ENCODE data around the gene ADCY5.

Gene ADCY5

GRCh38 chr3:123300056-123300455 lies 148.8 kb downstream of the ADCY5 start:
- no peak for DNase-seq

- no peak for DNase-seq
Measured at GRCh38 chr3:123299581-123299980, 149.3 kb downstream of the ADCY5 start.

- no peak for DNase-seq
Measured at GRCh38 chr3:123298903-123299302, 150.0 kb downstream of the ADCY5 start.

- DNase-seq: no peak
Measured at GRCh38 chr3:123297627-123297899, 151.3 kb downstream of the ADCY5 start.

- DNase-seq: no peak
Measured at GRCh38 chr3:123296836-123297626, 151.9 kb downstream of the ADCY5 start.

- no peak for DNase-seq
Measured at GRCh38 chr3:123296261-123296660, 152.6 kb downstream of the ADCY5 start.

- no peak for DNase-seq
Measured at GRCh38 chr3:123295901-123296250, 153.0 kb downstream of the ADCY5 start.

- DNase-seq: no peak
Measured at GRCh38 chr3:123295171-123295900, 153.6 kb downstream of the ADCY5 start.

- DNase-seq: no peak
Measured at GRCh38 chr3:123294296-123294938, 154.5 kb downstream of the ADCY5 start.

GRCh38 chr3:123292321-123293310 lies 156.3 kb downstream of the ADCY5 start:
- no peak for DNase-seq

GRCh38 chr3:123291404-123291803 lies 157.5 kb downstream of the ADCY5 start:
- no peak for DNase-seq

- no peak for DNase-seq
Measured at GRCh38 chr3:123290962-123291361, 157.9 kb downstream of the ADCY5 start.

- no peak for DNase-seq
Measured at GRCh38 chr3:123290107-123290930, 158.6 kb downstream of the ADCY5 start.

- no peak for DNase-seq
Measured at GRCh38 chr3:123289391-123290106, 159.3 kb downstream of the ADCY5 start.

GRCh38 chr3:123287962-123288302 lies 161.0 kb downstream of the ADCY5 start:
- DNase-seq: no peak

GRCh38 chr3:123287051-123287961 lies 161.6 kb downstream of the ADCY5 start:
- no peak for DNase-seq

GRCh38 chr3:123286308-123287023 lies 162.4 kb downstream of the ADCY5 start:
- peak; percentile 66 to 79 (median 72) for DNase-seq

- DNase-seq: no peak
Measured at GRCh38 chr3:123285931-123286307, 163.0 kb downstream of the ADCY5 start.

GRCh38 chr3:123285479-123285878 lies 163.4 kb downstream of the ADCY5 start:
- DNase-seq: no peak

Data from suppressor macrophage (primary cell).